ENCODE measurements around the gene PGD. TPM values are rescaled to one million over a fixed set of nuclear protein-coding genes. Genes with fewer than 3 reads are reported as not detected.
A peak's percentile ranks its signal among the peaks of the same experiment; 100 is the strongest.
"Not testable (repeated sequence)": the region's sequence is repeated elsewhere in the genome, so short reads cannot be mapped to it uniquely, and the experiment has no call there.

PGD gene
- total and polyA plus RNA-seq, 4 experiments from 2014 or later = 32.8 to 37.3 (median 36.6) TPM

DNA sequence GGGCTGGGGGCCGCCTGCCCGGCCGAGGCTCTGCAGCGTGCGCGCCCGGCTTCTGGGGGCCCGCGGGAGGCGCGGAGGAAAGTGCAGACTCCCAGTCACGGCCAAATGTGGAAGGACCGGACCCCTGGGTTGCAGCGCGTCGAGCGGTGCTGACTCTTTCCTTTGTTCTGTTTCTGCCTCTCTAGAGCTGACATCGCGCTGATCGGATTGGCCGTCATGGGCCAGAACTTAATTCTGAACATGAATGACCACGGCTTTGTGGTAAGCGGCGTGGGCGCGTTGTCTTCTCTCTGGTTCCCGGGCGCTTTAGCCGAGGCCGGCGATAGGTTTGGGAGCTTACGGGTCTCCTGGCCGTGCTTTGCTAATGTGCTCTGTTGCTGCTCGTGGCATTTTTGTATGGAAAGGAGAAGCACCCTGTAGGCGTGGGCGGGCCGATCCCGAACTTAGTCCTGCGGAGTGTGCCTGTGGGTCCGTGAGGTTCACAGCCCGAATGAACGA lies 629 bp downstream of the PGD start:
- H3K4me3 Mint-ChIP-seq = peak overlapping the region; percentile 86 to 96 (median 92)
- H3K27ac Mint-ChIP-seq = peak overlapping the region; percentile 45 to 92 (median 82)
- H3K4me1 Mint-ChIP-seq = peaks cover 8 to 24% (median 18%) of the 10 kb centered on the region in 4 donors
- H3K36me3 Mint-ChIP-seq = peaks cover 7 to 18% of the 10 kb centered on the region in 2 donors
- Histone ChIP-seq H3K4me3 (ENCODE audit: low read length in 2 of 2) (peak overlapping the region; percentile 1 to 94), H3K27ac (ENCODE audit: low read depth, low read length) (peak overlapping the region; percentile 76), H3K9me3 (ENCODE audit: control insufficient read depth in 1 of 2, low read length in 2 of 2) (no peaks in the 10 kb centered on the region), H3K36me3 (ENCODE audit: insufficient read depth, low read length) (peaks cover 12% of the 10 kb centered on the region), H3K27me3 (ENCODE audit: insufficient read depth, low read length) (no peaks in the 10 kb centered on the region), H3K4me1 (ENCODE audit: insufficient read depth, low read length) (peaks cover 20% of the 10 kb centered on the region)
- CTCF ChIA-PET (ENCODE audit: partially characterized antibody) = interaction anchor here (1.1 to 2.5 kb wide), 3 partner anchors 9 to 30 kb away, joined by 4 to 12 read pairs (median 8); partner anchors contain the start of gene CENPS
- DNase-seq = peak in 1 of 5 donors; percentile 1
- POLR2A ChIA-PET (ENCODE audit: partially characterized antibody) = interaction anchor here (0.6 to 1.9 kb wide), 10 partner anchors 9 to 1510 kb away, joined by 3 to 7 read pairs (median 3); partner anchors contain the start of genes GPR157 and KIF1B
- no peaks in the 10 kb centered on the region for H3K27me3 Mint-ChIP-seq
- intact Hi-C loops (cut with micrococcal nuclease) = loop anchor here (1.0 kb wide), 1 partner anchor 75 kb away; the partner anchor contains the start of gene PEX14
- H3K9me3 Mint-ChIP-seq = no peaks in the 10 kb centered on the region

- H3K4me1 Mint-ChIP-seq = peaks cover 8 to 24% (median 18%) of the 10 kb centered on the region in 4 donors
- ChIA-PET CTCF (ENCODE audit: partially characterized antibody) (interaction anchor here (1.1 to 2.3 kb wide), 2 partner anchors 9 to 30 kb away, joined by 4 to 12 read pairs; partner anchors contain the start of gene CENPS), POLR2A (ENCODE audit: partially characterized antibody) (interaction anchor here (0.7 to 0.9 kb wide), 3 partner anchors 75 to 190 kb away, joined by 3 read pairs; partner anchors contain the start of gene KIF1B)
- H3K9me3 ChIP-seq (ENCODE audit: control insufficient read depth in 1 of 2, low read length in 2 of 2) = no peaks in the 10 kb centered on the region
- H3K36me3 ChIP-seq (ENCODE audit: insufficient read depth, low read length) = peaks cover 15% of the 10 kb centered on the region
- no peaks in the 10 kb centered on the region for H3K27me3 ChIP-seq (ENCODE audit: insufficient read depth, low read length)
- intact Hi-C loops (cut with micrococcal nuclease) = no loop called here
- peak overlapping the region in 6 of 7 donors; percentile 45 to 92 (median 82) for H3K27ac Mint-ChIP-seq
- H3K9me3 Mint-ChIP-seq = no peaks in the 10 kb centered on the region
- no peak for DNase-seq
- no peak overlapping the region for H3K4me3 ChIP-seq (ENCODE audit: low read length in 2 of 2)
- H3K36me3 Mint-ChIP-seq = peaks cover 11 to 21% of the 10 kb centered on the region in 2 donors
- no peaks in the 10 kb centered on the region for H3K27me3 Mint-ChIP-seq
- H3K27ac ChIP-seq (ENCODE audit: low read depth, low read length) = peak overlapping the region; percentile 76
- peak overlapping the region; percentile 86 to 96 (median 92) for H3K4me3 Mint-ChIP-seq
- peaks cover 20% of the 10 kb centered on the region for H3K4me1 ChIP-seq (ENCODE audit: insufficient read depth, low read length)
Measured at GRCh38 chr1:10400013-10400412, 1.1 kb downstream of the PGD start.

DNA sequence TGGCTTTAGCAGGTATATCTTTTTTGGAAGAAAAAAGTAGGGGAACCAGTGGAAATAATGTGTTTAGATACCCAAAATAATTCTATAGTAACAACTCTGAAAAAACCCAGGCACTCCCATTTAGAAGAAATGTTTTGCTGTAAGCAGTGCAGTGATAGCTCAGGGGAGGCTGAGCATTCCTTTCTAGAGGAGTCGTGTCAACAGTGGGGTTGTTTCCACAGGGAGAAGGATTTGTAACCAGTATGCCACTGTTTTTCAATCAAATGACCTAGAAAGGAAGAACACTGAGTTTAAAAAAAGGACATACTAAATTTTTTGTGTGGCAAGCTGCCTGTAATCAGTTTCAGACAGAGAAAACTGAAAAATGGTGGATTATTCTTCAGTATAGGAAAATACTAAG lies 2.4 kb downstream of the PGD start:
- no peak overlapping the region for H3K4me3 ChIP-seq (ENCODE audit: low read length in 2 of 2)
- Mint-ChIP-seq H3K27me3 (no peaks in the 10 kb centered on the region), H3K4me1 (peaks cover 8 to 24% (median 18%) of the 10 kb centered on the region in 4 donors), H3K27ac (no peak overlapping the region), H3K4me3 (no peak overlapping the region), H3K36me3 (peaks cover 11 to 22% of the 10 kb centered on the region in 2 donors), H3K9me3 (no peaks in the 10 kb centered on the region)
- peaks cover 17% of the 10 kb centered on the region for H3K36me3 ChIP-seq (ENCODE audit: insufficient read depth, low read length)
- peaks cover 20% of the 10 kb centered on the region for H3K4me1 ChIP-seq (ENCODE audit: insufficient read depth, low read length)
- intact Hi-C loops (cut with micrococcal nuclease) = no loop called here
- no peak overlapping the region for H3K27ac ChIP-seq (ENCODE audit: low read depth, low read length)
- CTCF ChIA-PET (ENCODE audit: partially characterized antibody) = no interaction called here
- DNase-seq = no peak
- no peaks in the 10 kb centered on the region for H3K27me3 ChIP-seq (ENCODE audit: insufficient read depth, low read length)
- POLR2A ChIA-PET (ENCODE audit: partially characterized antibody) = no interaction called here
- no peaks in the 10 kb centered on the region for H3K9me3 ChIP-seq (ENCODE audit: control insufficient read depth in 1 of 2, low read length in 2 of 2)

DNA sequence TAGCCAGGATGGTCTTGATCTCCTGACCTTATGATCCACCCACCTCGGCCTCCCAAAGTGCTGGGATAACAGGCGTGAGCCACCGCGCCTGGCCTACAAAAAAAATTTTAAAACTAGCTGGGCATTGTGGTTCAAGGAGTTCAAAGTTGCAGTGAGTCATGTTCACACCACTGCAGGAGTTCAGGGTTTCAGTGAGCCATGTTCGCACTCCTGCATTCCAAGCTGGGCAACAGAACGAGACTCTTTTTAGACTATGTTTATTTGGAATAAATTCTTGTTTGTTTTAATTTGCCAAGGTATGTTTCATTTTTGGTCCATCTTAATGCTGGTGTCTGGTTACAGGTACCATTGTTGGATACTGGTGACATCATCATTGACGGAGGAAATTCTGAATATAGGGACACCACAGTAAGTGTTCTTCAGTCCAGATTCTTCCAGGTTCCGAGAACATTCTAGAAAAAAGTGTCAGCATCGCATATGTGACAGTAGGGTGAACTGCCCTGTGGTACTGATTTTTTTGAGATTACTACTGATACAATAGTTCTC lies 3.9 kb downstream of the PGD start:
- intact Hi-C loops (cut with micrococcal nuclease) = no loop called here
- Histone ChIP-seq H3K36me3 (ENCODE audit: insufficient read depth, low read length) (peaks cover 28% of the 10 kb centered on the region), H3K9me3 (ENCODE audit: control insufficient read depth in 1 of 2, low read length in 2 of 2) (no peaks in the 10 kb centered on the region), H3K4me3 (ENCODE audit: low read length in 2 of 2) (no peak overlapping the region), H3K27me3 (ENCODE audit: insufficient read depth, low read length) (no peaks in the 10 kb centered on the region), H3K27ac (ENCODE audit: low read depth, low read length) (no peak overlapping the region), H3K4me1 (ENCODE audit: insufficient read depth, low read length) (peaks cover 19% of the 10 kb centered on the region)
- H3K27ac Mint-ChIP-seq = no peak overlapping the region
- no peak overlapping the region for H3K4me3 Mint-ChIP-seq
- no peaks in the 10 kb centered on the region for H3K9me3 Mint-ChIP-seq
- no peaks in the 10 kb centered on the region for H3K27me3 Mint-ChIP-seq
- H3K4me1 Mint-ChIP-seq = peaks cover 8 to 23% (median 14%) of the 10 kb centered on the region in 4 donors
- POLR2A ChIA-PET (ENCODE audit: partially characterized antibody) = no interaction called here
- CTCF ChIA-PET (ENCODE audit: partially characterized antibody) = interaction anchor here (1.1 kb wide), 1 partner anchor 23 kb away, joined by 3 read pairs; no protein-coding TSS in a partner anchor
- DNase-seq = no peak
- peaks cover 19 to 34% of the 10 kb centered on the region in 2 donors for H3K36me3 Mint-ChIP-seq

DNA sequence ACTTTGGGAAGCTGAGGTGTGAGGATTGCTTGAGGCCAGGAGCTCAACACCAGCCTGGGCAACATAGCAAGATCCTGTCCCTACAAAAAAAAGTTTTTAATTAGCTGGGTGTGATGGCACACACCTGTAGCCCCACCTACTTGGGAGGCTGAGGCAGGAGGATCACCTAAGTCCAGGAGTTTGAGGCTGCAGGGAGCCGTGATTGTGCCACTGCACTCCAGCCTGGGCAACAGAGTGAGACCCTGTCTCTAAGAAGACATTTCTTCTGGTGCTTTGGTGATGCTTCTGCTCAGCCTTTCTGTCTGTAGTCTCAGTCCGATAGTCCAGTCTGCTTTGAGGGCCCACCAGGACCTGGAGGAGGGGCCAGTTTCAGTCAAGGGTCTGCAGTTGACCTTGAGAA lies 8.3 kb downstream of the PGD start:
- Histone ChIP-seq H3K9me3 (ENCODE audit: control insufficient read depth in 1 of 2, low read length in 2 of 2) (no peaks in the 10 kb centered on the region), H3K27ac (ENCODE audit: low read depth, low read length) (no peak overlapping the region), H3K4me3 (ENCODE audit: low read length in 2 of 2) (no peak overlapping the region), H3K36me3 (ENCODE audit: insufficient read depth, low read length) (peaks cover 54% of the 10 kb centered on the region), H3K4me1 (ENCODE audit: insufficient read depth, low read length) (no peaks in the 10 kb centered on the region), H3K27me3 (ENCODE audit: insufficient read depth, low read length) (no peaks in the 10 kb centered on the region)
- intact Hi-C loops (cut with micrococcal nuclease) = no loop called here
- Mint-ChIP-seq H3K4me3 (no peak overlapping the region), H3K9me3 (no peaks in the 10 kb centered on the region), H3K27me3 (no peaks in the 10 kb centered on the region), H3K4me1 (no peaks in the 10 kb centered on the region), H3K27ac (no peak overlapping the region), H3K36me3 (peaks cover 42 to 56% of the 10 kb centered on the region in 2 donors)
- ChIA-PET CTCF (ENCODE audit: partially characterized antibody) (no interaction called here), POLR2A (ENCODE audit: partially characterized antibody) (interaction anchor here (1.8 kb wide), 1 partner anchor 9 kb away, joined by 6 read pairs; the partner anchor contains the start of gene PGD)
- no peak for DNase-seq

GRCh38 chr1:10415211-10415930 lies 16.5 kb downstream of the PGD start:
- H3K36me3 Mint-ChIP-seq = peaks cover 63 to 77% of the 10 kb centered on the region in 2 donors
- H3K27ac Mint-ChIP-seq = peak overlapping the region in 5 of 7 donors; percentile 68 to 92 (median 78)
- no peaks in the 10 kb centered on the region for H3K4me1 ChIP-seq (ENCODE audit: insufficient read depth, low read length)
- peaks cover 30% of the 10 kb centered on the region for H3K36me3 ChIP-seq (ENCODE audit: insufficient read depth, low read length)
- H3K27ac ChIP-seq (ENCODE audit: low read depth, low read length) = no peak overlapping the region
- no peak overlapping the region for H3K4me3 ChIP-seq (ENCODE audit: low read length in 2 of 2)
- intact Hi-C loops (cut with micrococcal nuclease) = no loop called here
- no peaks in the 10 kb centered on the region for H3K9me3 ChIP-seq (ENCODE audit: control insufficient read depth in 1 of 2, low read length in 2 of 2)
- no peak for DNase-seq
- no peaks in the 10 kb centered on the region for H3K9me3 Mint-ChIP-seq
- no peaks in the 10 kb centered on the region for H3K27me3 ChIP-seq (ENCODE audit: insufficient read depth, low read length)
- ChIA-PET CTCF (ENCODE audit: partially characterized antibody) (no interaction called here), POLR2A (ENCODE audit: partially characterized antibody) (interaction anchor here (1.0 kb wide), 1 partner anchor 206 kb away, joined by 3 read pairs; no protein-coding TSS in a partner anchor)
- no peaks in the 10 kb centered on the region for H3K27me3 Mint-ChIP-seq
- peak overlapping the region in 3 of 8 donors; percentile 9 to 47 (median 27) for H3K4me3 Mint-ChIP-seq
- H3K4me1 Mint-ChIP-seq = peaks cover 2 to 9% (median 6%) of the 10 kb centered on the region in 4 donors

- H3K4me3 Mint-ChIP-seq; H3K4me1 ChIP-seq (ENCODE audit: insufficient read depth, low read length); H3K4me1 Mint-ChIP-seq; H3K9me3 Mint-ChIP-seq; H3K27ac ChIP-seq (ENCODE audit: low read depth, low read length); DNase-seq; CTCF ChIA-PET (ENCODE audit: partially characterized antibody); H3K27me3 ChIP-seq (ENCODE audit: insufficient read depth, low read length); H3K27me3 Mint-ChIP-seq; H3K9me3 ChIP-seq (ENCODE audit: control insufficient read depth in 1 of 2, low read length in 2 of 2); intact Hi-C loops (cut with micrococcal nuclease); H3K4me3 ChIP-seq (ENCODE audit: low read length in 2 of 2): not testable (repeated sequence)
- peak overlapping the region in 1 of 7 donors; percentile 32 for H3K27ac Mint-ChIP-seq
- peaks cover 30% of the 10 kb centered on the region for H3K36me3 ChIP-seq (ENCODE audit: insufficient read depth, low read length)
- H3K36me3 Mint-ChIP-seq = peaks cover 64 to 75% of the 10 kb centered on the region in 2 donors
- POLR2A ChIA-PET (ENCODE audit: partially characterized antibody) = interaction anchor here (1.0 kb wide), 1 partner anchor 206 kb away, joined by 3 read pairs; no protein-coding TSS in a partner anchor
Measured at GRCh38 chr1:10415967-10416366, 17.1 kb downstream of the PGD start.
